Measurements from ENCODE around the gene NKIRAS1. TPM values are rescaled to one million over a fixed set of nuclear protein-coding genes. Genes with fewer than 3 reads are reported as not detected.

The NKIRAS1 gene
- total RNA-seq, 1 experiment from 2014 or later, result 7.7 TPM

GRCh38 chr3:23932571-23932970 is 15.8 kb upstream of the NKIRAS1 start:
- CTCF ChIA-PET, result no interaction called here
- intact Hi-C loops (cut with micrococcal nuclease; ENCODE audit: unreplicated experiment), result no loop called here
- TF ChIP-seq, protein P1, sequence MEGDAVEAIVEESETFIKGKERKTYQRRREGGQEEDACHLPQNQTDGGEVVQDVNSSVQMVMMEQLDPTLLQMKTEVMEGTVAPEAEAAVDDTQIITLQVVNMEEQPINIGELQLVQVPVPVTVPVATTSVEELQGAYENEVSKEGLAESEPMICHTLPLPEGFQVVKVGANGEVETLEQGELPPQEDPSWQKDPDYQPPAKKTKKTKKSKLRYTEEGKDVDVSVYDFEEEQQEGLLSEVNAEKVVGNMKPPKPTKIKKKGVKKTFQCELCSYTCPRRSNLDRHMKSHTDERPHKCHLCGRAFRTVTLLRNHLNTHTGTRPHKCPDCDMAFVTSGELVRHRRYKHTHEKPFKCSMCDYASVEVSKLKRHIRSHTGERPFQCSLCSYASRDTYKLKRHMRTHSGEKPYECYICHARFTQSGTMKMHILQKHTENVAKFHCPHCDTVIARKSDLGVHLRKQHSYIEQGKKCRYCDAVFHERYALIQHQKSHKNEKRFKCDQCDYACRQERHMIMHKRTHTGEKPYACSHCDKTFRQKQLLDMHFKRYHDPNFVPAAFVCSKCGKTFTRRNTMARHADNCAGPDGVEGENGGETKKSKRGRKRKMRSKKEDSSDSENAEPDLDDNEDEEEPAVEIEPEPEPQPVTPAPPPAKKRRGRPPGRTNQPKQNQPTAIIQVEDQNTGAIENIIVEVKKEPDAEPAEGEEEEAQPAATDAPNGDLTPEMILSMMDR (IDR thresholded peaks at IDR 0.05; ENCODE audit: unreplicated experiment), result no peak
- BruUV-seq (replicated peaks), result no TSS peak
- H3K9me3 Mint-ChIP-seq (ENCODE audit: low read depth, unreplicated experiment), result no peaks in the 10 kb centered on the region
- no peaks in the 10 kb centered on the region for H3K27me3 Mint-ChIP-seq (ENCODE audit: unreplicated experiment)
- no peak overlapping the region for H3K27ac Mint-ChIP-seq (ENCODE audit: unreplicated experiment)
- no peaks in the 10 kb centered on the region for H3K36me3 Mint-ChIP-seq (ENCODE audit: insufficient read depth, unreplicated experiment)
- peaks cover 4% of the 10 kb centered on the region for H3K4me1 Mint-ChIP-seq (ENCODE audit: low read depth, unreplicated experiment)
- no peak for DNase-seq
- H3K4me3 Mint-ChIP-seq (ENCODE audit: low read depth, unreplicated experiment), result no peak overlapping the region

- no TSS peak for BruUV-seq (replicated peaks)
- H3K27ac Mint-ChIP-seq (ENCODE audit: unreplicated experiment), result no peak overlapping the region
- no peaks in the 10 kb centered on the region for H3K36me3 Mint-ChIP-seq (ENCODE audit: insufficient read depth, unreplicated experiment)
- intact Hi-C loops (cut with micrococcal nuclease; ENCODE audit: unreplicated experiment), result no loop called here
- no peaks in the 10 kb centered on the region for H3K9me3 Mint-ChIP-seq (ENCODE audit: low read depth, unreplicated experiment)
- no peak overlapping the region for H3K4me3 Mint-ChIP-seq (ENCODE audit: low read depth, unreplicated experiment)
- TF ChIP-seq, protein P1 (IDR thresholded peaks at IDR 0.05; ENCODE audit: unreplicated experiment), result no peak
- DNase-seq, result no peak
- CTCF ChIA-PET, result interaction anchor here (0.9 kb wide), 1 partner anchor 470 kb away, joined by 4 read pairs; no protein-coding TSS in a partner anchor
- H3K4me1 Mint-ChIP-seq (ENCODE audit: low read depth, unreplicated experiment), result peaks cover 7% of the 10 kb centered on the region
- H3K27me3 Mint-ChIP-seq (ENCODE audit: unreplicated experiment), result no peaks in the 10 kb centered on the region
Observed at GRCh38 chr3:23931597-23931996, 14.8 kb upstream of the NKIRAS1 start.

DNA sequence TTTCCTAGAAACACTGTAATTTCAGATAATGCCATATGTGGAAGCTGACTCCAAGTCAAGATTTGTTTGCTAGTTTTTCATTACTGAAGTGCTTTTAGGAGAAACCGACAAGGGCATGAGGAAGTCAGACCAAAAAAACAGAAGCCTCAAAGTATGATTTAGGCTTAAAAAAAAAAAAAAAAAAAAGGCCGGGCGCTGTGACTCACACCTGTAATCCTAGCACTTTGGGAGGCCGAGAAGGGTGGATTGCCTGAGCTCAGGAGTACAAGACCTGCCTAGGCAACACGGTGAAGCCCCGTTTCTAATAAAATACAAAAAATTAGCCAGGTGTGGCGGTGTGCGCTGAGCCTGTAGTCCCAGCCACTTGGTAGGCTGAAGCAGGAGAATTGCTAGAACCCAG is 11.7 kb upstream of the NKIRAS1 start:
- no peak overlapping the region for H3K27ac Mint-ChIP-seq (ENCODE audit: unreplicated experiment)
- peak; percentile 32 for DNase-seq
- BruUV-seq (replicated peaks), result no TSS peak
- CTCF ChIA-PET, result interaction anchor here (0.7 to 1.5 kb wide), 3 partner anchors 13 to 1734 kb away, joined by 3 to 5 read pairs (median 5); no protein-coding TSS in a partner anchor
- no peaks in the 10 kb centered on the region for H3K27me3 Mint-ChIP-seq (ENCODE audit: unreplicated experiment)
- H3K4me3 Mint-ChIP-seq (ENCODE audit: low read depth, unreplicated experiment), result no peak overlapping the region
- H3K36me3 Mint-ChIP-seq (ENCODE audit: insufficient read depth, unreplicated experiment), result no peaks in the 10 kb centered on the region
- intact Hi-C loops (cut with micrococcal nuclease; ENCODE audit: unreplicated experiment), result no loop called here
- H3K9me3 Mint-ChIP-seq (ENCODE audit: low read depth, unreplicated experiment), result no peaks in the 10 kb centered on the region
- H3K4me1 Mint-ChIP-seq (ENCODE audit: low read depth, unreplicated experiment), result peaks cover 7% of the 10 kb centered on the region
- TF ChIP-seq, protein P1 (IDR thresholded peaks at IDR 0.05; ENCODE audit: unreplicated experiment), result no peak

DNA sequence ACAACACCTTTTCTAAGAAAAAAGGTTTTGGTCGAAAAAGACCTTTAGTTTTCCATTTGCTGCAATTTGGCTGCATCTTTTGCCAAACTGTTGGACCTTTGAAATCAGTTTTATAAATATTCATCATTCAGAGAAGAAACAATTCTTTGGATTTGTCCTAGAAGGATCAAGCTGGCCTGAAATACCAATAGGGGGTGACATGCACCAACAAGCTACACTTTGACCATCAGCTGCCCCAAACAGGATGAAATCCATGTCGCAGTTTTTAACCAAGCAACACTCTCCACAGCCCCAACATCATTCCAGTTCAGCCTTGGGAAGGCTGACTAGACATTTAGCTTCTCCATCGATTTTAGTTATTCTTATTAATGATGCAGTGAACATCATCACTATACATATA is 9.9 kb upstream of the NKIRAS1 start:
- Mint-ChIP-seq H3K4me3 (ENCODE audit: low read depth, unreplicated experiment) (no peak overlapping the region), H3K9me3 (ENCODE audit: low read depth, unreplicated experiment) (no peaks in the 10 kb centered on the region), H3K27me3 (ENCODE audit: unreplicated experiment) (no peaks in the 10 kb centered on the region), H3K36me3 (ENCODE audit: insufficient read depth, unreplicated experiment) (peaks cover 4% of the 10 kb centered on the region), H3K4me1 (ENCODE audit: low read depth, unreplicated experiment) (peaks cover 7% of the 10 kb centered on the region), H3K27ac (ENCODE audit: unreplicated experiment) (peak overlapping the region; percentile 70)
- TF ChIP-seq, protein P1 (IDR thresholded peaks at IDR 0.05; ENCODE audit: unreplicated experiment), result no peak
- no TSS peak for BruUV-seq (replicated peaks)
- intact Hi-C loops (cut with micrococcal nuclease; ENCODE audit: unreplicated experiment), result loop anchor here (2.0 kb wide), 1 partner anchor 18 kb away; the partner anchor contains the start of gene NR1D2
- CTCF ChIA-PET, result interaction anchor here (0.6 kb wide), 2 partner anchors 13 to 79 kb away, joined by 4 to 6 read pairs; no protein-coding TSS in a partner anchor
- DNase-seq, result peak; percentile 23

Data from Calu3 (cell line).